Kidney (tissue), 14 donors: ENCODE data around the gene GPC5. TPM values are rescaled to one million over a fixed set of nuclear protein-coding genes. Genes with fewer than 3 reads are reported as not detected.
"Not testable (repeated sequence)": the region's sequence is repeated elsewhere in the genome, so short reads cannot be mapped to it uniquely, and the experiment has no call there.

Experiments used
- DNase-seq, 5 donors: peaks; one replicate each; pipeline ENCODE4 v3.0.0-alpha.2; 2013 to 2020
- FAIRE-seq: peaks from 2 replicates; lab custom pipeline; 2012; peaks lifted over from hg19 to GRCh38; lab: Jason Lieb, UNC
- H3K27ac ChIP-seq, 2 donors: one replicate each; pipeline ENCODE4 v1.7.0; 2013; ENCODE audit warnings: low read depth in 2 of 2, low read length in 2 of 2, inconsistent platforms in 1 of 2
- H3K27me3 ChIP-seq: one replicate; pipeline ENCODE4 v1.7.1; 2013; ENCODE audit warnings: low read length, inconsistent platforms; ENCODE audit not compliant: control insufficient read depth, insufficient read depth
- H3K36me3 ChIP-seq, 3 donors: one replicate each; pipeline versions ENCODE4 v1.7.0 to v1.7.1; 2013; ENCODE audit warnings: low read length in 3 of 3, control low read depth in 1 of 3, inconsistent platforms in 1 of 3; ENCODE audit not compliant: insufficient read depth in 3 of 3, control insufficient read depth in 2 of 3
- H3K4me1 ChIP-seq, 3 donors: one replicate each; pipeline versions ENCODE4 v1.7.0 to v1.7.1; 2013; ENCODE audit warnings: low read length in 3 of 3, inconsistent platforms in 1 of 3, low read depth in 1 of 3; ENCODE audit not compliant: control insufficient read depth in 2 of 3, insufficient read depth in 2 of 3
- H3K4me3 ChIP-seq, 3 donors: one replicate each; pipeline versions ENCODE4 v1.7.0 to v1.8.1; 2013; ENCODE audit warnings: low read length in 3 of 3, control low read depth in 1 of 3, inconsistent platforms in 1 of 3
- H3K9ac ChIP-seq, 3 donors: one replicate each; pipeline versions ENCODE4 v1.7.0 to v1.7.1; 2013; ENCODE audit warnings: low read length in 3 of 3, control low read depth in 1 of 3, inconsistent platforms in 1 of 3
- H3K9me3 ChIP-seq, 3 donors: one replicate each; pipeline versions ENCODE4 v1.7.0 to v1.7.1; 2013; ENCODE audit warnings: low read length in 3 of 3, control low read depth in 1 of 3, inconsistent platforms in 1 of 3; ENCODE audit not compliant: control insufficient read depth in 2 of 3, insufficient read depth in 1 of 3
- intact Hi-C: fragments of 100-400 bp; cut with DNase I; formaldehyde crosslinking; loops from one replicate; pipeline ENCODE4 v1.11.1; 2022
- polyA plus RNA-seq: library from polyadenylated mRNA; stranded (reverse); fragments of 350-450 nt; fragmentation: Illumina TruSeq; extraction: RNeasy Lipid Tissue Mini Kit (QIAGEN cat#74804); gene quantifications from one replicate; pipeline ENCODE4 v1.2.3, GENCODE V29; 2014; ENCODE audit warnings: low read depth, low replicate concordance; ENCODE audit not compliant: insufficient read depth
- total RNA-seq: library from RNA; stranded (reverse); fragmentation: NEBNext Ultra II Directional; extraction: Animal tissue kit (Norgen Biotek cat#: 25700); gene quantifications from one replicate; pipeline ENCODE4 v1.2.1, GENCODE V29; 2021
- TF ChIP-seq, protein P1 (sequence below): IDR thresholded peaks from 3 replicates; pipeline ENCODE4 v1.5.1; 2012; ENCODE audit warnings: mild to moderate bottlenecking, moderate library complexity, borderline replicate concordance; ENCODE audit not compliant: insufficient read depth; ENCODE audit errors: extremely low read depth
- donor health status: control.
- donor health status: control.
- donor health status: control.
- donor health status: control.
- donor health status: control.
- donor health status: DM: yes; HTN: yes; CAD: no.
- donor health status: Normal renal cell carcinoma (clear cell type).

The GPC5 gene
- total and polyA plus RNA-seq, 2 donors from 2014 or later, result 0.47 to 6.8 TPM

DNA sequence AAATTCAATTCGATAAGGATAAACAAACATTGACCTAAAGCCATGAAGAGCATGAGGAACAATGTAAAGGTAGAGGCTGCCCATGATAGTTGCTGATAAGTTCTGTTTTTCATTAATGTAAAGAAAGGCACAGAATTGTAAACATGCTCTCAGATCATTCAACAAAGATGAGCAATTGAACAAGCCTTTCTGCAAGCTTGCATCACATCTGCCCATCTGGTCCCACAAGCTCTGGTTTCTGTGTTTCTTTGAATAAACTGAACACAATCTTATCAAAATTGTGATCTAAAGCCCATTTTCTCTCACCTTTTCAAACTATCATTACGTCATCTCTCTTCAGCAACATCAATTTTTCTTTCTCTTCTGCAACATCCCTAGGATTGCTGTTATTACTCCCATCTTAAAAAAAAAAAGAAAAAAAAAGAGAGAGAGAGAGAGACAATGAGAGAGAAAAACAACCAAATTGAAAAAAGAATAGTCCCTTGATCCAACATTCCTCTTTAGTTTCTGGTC, 1340.9 kb downstream of the GPC5 start:
- Histone ChIP-seq H3K4me3 (no peak overlapping the region), H3K9ac (no peak overlapping the region), H3K4me1 (no peaks in the 10 kb centered on the region), H3K27ac (no peak overlapping the region), H3K27me3 (no peaks in the 10 kb centered on the region), H3K36me3 (no peaks in the 10 kb centered on the region), H3K9me3 (no peaks in the 10 kb centered on the region)
- TF ChIP-seq, protein P1, sequence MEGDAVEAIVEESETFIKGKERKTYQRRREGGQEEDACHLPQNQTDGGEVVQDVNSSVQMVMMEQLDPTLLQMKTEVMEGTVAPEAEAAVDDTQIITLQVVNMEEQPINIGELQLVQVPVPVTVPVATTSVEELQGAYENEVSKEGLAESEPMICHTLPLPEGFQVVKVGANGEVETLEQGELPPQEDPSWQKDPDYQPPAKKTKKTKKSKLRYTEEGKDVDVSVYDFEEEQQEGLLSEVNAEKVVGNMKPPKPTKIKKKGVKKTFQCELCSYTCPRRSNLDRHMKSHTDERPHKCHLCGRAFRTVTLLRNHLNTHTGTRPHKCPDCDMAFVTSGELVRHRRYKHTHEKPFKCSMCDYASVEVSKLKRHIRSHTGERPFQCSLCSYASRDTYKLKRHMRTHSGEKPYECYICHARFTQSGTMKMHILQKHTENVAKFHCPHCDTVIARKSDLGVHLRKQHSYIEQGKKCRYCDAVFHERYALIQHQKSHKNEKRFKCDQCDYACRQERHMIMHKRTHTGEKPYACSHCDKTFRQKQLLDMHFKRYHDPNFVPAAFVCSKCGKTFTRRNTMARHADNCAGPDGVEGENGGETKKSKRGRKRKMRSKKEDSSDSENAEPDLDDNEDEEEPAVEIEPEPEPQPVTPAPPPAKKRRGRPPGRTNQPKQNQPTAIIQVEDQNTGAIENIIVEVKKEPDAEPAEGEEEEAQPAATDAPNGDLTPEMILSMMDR, result no peak
- DNase-seq (no peak), FAIRE-seq (no peak)
- intact Hi-C loops, result no loop called here

DNA sequence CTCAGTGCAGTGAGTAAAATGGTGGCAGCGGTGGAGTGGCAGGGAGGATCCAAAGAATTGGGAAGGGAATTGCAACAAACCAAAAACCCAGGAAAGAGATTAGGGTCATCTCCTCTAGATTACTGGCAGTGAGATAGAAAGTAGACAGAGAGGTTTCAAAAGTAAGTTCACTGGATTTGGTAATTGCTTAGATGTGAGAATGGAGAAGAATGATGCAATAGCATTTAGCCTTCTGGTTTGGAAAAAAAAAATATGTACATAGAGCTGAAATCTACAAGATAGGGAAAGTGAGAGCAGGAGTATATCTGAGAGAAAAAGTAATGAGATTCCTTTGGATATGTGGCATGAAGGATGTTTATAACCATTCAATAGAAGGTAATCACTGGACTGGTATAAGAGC, 1345.6 kb downstream of the GPC5 start:
- Histone ChIP-seq H3K27ac (no peak overlapping the region), H3K9ac (no peak overlapping the region), H3K4me3 (no peak overlapping the region), H3K27me3 (no peaks in the 10 kb centered on the region), H3K9me3 (no peaks in the 10 kb centered on the region), H3K36me3 (no peaks in the 10 kb centered on the region), H3K4me1 (no peaks in the 10 kb centered on the region)
- TF ChIP-seq, protein P1, result no peak
- no peak for DNase-seq
- FAIRE-seq, result no peak
- intact Hi-C loops, result no loop called here

DNA sequence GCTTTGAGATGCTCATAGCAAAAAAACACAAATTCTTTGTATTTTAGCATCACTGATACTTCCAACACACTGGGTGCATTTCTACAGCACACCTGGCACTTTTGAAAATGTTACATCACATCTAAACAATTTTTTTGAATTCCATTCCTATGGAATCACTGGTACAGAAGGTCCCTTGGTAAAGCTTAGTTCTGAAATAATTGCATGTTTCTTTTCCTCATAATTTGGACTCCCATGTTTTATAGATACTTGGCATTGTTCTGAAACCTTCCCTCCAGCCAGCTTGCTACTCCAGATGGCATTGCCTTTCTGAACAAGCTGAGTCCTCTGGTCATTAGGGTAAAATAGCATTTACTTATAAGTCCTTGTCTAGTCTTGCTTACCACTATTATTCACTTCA, 1346.8 kb downstream of the GPC5 start:
- TF ChIP-seq, protein P1, result no peak
- DNase-seq (no peak), FAIRE-seq (no peak)
- Histone ChIP-seq H3K4me3 (no peak overlapping the region), H3K36me3 (no peaks in the 10 kb centered on the region), H3K27ac (no peak overlapping the region), H3K27me3 (no peaks in the 10 kb centered on the region), H3K9me3 (no peaks in the 10 kb centered on the region), H3K4me1 (no peaks in the 10 kb centered on the region), H3K9ac (no peak overlapping the region)
- intact Hi-C loops, result no loop called here

DNA sequence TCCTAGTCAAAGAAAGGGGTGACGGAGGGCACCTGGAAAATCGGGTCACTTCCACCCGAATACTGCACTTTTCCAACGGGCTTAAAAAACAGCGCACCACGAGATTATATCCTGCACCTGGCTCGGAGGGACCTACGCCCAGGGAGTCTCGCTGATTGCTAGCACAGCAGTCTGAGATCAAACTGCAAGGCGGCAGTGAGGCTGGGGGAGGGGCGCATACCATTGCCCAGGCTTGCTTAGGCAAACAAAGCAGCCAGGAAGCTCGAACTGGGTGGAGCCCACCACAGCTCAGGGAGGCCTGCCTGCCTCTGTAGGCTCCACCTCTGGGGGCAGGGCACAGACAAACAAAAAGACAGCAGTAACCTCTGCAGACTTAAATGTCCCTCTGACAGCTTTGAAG, 1354.3 kb downstream of the GPC5 start:
- intact Hi-C loops, H3K9me3 ChIP-seq, H3K4me1 ChIP-seq, H3K36me3 ChIP-seq, FAIRE-seq, H3K27me3 ChIP-seq, H3K27ac ChIP-seq, H3K9ac ChIP-seq, H3K4me3 ChIP-seq, DNase-seq: not testable (repeated sequence)
